GM15510 (cell line): ENCODE measurements around the gene PBXIP1.

Source experiments
- POLR2A ChIP-seq: IDR thresholded peaks from 3 replicates; pipeline ENCODE4 v1.6.1; 2011; ENCODE audit warnings: borderline replicate concordance; ENCODE audit not compliant: insufficient read length; ENCODE audit errors: extremely low read depth

The PBXIP1 gene

DNA sequence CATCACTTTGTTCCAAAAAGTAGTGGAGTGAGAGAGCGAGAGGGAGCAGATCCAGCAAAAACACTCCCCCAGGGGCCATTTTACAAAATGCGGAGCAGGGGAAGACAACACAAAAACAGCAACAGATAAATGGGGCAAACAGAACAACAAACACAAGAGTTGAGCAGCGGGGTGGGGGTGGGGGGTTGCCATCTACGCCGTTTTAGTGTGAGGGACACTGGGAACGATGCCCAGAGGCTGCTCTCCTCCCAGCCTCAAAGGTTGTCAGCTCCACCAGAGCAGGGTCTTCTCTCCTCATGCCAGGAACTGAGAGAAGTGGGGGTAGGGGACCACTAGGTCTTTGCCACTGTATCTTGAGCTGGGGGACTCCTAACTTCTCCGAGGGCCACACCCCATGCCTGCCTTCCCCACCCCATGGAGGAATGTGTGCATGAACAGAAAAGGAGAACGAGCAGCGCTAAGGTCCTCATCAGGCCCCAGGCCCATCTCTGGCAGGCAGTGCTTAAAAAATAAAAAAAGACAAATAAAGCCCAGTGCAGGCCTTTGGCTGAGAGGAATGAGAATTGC lies 1.3 kb upstream of the PBXIP1 start:
- no peak for TF ChIP-seq POLR2A

DNA sequence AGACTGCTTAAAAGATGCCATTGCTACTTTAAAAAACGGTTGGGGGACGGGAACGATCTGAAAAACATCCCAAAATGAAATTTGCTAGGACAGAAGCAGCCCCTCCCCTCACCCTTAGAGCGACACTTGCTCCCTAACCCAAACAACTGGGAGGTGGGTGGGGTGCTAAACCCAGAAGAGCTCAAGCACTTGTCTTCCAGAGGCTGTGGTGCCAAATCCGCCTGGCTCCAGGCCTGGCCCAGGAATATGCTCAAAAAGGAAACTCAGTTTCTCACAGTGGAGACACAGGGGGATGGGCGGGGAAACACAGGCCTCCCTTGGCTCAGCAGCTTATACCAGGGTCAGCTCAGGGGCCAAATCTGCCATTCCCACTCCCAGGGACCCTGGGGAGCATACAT lies 644 bp upstream of the PBXIP1 start:
- no peak for TF ChIP-seq POLR2A

- no peak for TF ChIP-seq POLR2A
Observed at GRCh38 chr1:154955039-154955717, 721 bp downstream of the PBXIP1 start.

DNA sequence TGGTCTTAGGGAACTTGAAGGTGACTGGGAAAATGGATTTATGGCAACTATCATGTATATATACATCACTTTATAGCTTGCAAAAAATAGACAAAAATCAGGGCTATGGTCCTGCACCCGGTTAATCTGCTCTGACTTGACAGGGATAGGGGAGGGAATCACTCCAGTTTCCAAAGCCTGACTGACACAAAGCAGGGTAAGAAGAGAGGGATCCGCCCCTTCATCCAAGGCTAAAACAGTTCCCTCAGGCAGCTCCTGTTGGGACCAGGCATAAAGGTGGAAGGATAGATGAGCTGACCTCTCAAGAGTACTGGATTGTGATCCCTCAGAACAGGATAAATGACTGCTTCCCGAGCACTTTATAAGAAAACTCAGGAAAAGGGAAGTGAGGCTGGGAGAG lies 1.4 kb downstream of the PBXIP1 start:
- TF ChIP-seq POLR2A: no peak

GRCh38 chr1:154953611-154954038 lies 2.3 kb downstream of the PBXIP1 start:
- no peak for TF ChIP-seq POLR2A

DNA sequence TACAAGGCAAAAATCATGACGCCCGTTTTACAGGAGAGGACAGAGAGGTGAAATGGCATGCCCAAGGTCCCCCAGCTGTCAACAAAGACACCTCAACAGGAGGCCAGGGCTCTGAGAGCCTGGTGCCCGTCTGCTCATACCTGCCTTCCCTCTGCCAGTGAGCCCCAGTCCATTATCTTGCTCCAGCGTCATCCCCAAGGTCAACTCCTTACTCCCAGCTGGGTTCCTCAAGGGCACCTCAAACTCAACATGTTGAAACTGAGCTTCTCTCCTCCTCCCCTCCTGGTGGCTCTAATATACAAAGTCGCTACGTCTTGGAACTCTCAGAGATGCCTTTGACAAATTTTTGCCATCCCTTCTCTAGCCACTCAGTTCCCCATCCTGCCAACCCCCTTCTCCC lies 3.2 kb downstream of the PBXIP1 start:
- TF ChIP-seq POLR2A: no peak

DNA sequence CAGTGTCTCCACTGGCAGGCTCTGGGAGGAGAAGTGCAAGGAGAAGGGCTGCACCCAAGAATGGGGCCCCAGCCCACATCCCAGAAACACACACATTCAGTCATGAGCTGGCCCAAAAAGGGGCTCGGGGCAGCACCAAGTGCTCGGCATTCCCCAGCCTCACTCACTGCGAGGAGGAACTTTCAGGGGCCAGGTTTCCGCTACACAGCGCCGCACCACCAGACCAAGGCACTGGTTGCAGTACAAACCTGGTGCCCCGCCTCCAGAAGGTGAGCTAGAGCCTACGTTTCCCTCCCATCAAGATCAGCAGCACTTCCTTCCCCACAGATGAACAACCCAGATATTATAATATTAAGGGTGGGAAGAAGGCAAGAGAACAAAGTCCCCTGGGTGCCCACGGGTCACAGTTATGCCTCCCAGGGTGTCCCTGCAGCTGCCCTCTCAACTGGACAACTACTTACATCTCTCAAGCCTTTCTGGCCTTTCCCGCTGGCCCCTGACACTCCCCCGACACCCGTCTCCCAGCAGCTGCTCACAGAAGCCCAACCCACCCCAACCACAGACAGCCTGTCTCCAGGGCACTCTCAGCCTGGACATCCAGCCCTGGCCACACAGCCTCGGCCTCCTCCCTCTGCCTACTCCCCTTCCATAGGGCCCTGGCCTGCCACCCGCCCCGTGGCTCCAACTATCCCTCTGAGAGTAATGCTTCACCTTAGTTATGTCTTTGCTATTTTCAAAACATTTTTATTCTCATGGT lies 3.8 kb downstream of the PBXIP1 start:
- TF ChIP-seq POLR2A: no peak

GRCh38 chr1:154948079-154948478 lies 7.8 kb downstream of the PBXIP1 start:
- no peak for TF ChIP-seq POLR2A

DNA sequence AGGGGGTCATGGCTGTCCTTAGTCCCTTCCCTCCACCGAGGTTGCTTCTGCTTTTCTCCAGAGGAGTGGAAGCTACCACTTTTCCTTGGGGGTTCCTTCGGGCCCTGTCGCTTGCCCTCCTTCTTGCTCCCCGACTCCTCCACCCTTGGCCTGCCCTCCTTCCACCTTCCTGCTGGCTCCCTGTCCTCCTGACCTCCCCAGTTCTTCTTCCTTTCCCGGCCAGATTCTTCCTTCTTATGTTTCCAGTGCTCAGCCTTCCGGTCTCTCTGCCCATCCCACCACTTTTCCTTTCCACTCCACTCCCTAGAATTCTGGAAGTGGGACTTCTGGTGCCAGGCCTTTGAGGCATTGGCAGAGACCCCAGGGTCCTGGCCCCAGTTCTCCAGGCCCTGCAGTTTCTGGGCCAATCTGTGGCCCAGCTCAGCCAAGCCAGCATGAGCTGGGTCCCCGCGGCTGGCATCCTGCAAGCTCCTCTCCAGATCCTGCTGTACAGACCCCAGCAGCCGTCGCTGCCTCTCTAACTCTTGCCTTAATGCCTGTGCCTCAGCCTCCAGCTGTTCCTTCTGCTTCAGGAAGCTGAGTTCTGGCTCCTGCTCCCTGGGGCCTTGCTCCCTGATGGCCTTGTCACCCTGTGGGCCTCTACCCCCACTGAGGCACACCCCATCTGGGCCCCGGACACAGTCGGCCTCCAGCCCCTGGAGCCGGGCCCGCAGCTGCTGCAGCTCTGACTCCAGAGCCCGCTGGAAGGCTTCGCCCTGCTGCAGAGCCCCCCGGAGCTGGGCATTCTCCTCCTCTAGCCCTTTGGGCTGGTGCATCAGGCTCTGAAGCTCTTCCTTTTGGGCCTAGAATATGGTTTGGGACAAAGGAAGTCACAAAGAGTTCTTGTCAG lies 9.7 kb downstream of the PBXIP1 start:
- no peak for TF ChIP-seq POLR2A

DNA sequence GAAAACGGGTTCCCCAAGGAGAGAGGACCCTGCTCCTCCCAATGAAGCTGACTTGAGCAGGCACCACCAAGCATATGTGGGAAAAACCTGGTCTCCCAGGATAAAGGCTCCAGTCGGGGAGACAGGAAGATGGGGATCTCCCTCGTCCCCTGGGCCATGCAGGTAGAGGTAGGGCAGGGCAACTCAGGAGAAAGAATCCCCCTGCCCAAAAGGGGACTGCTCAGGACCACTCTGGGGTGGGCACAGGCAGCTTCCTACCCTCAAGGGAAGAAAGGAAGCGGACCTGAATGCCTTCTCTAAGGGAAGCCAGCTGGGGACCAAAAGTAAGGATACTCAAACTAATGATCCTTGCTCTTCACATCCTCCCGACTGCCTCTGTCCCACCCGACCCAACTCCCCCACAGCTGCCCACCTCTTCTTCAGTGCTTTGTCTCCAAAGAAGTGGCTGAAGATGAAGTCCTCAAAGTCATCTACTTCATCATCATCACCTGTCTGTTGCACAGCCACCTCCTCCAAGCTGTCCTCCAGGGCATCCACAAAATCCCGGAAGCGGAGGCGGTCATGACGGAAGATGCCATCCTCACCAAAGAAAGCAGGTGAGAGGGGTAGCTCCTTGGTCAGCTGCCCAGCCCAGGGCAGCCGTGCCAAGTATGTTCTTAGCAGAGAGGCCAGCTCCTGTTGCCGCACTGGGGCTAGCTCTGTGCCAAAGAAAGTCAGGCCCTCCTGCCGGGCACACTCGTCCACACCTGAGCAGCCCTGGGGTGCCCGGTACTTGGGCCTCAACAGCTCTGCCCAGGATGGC lies 10.5 kb downstream of the PBXIP1 start:
- no peak for TF ChIP-seq POLR2A

DNA sequence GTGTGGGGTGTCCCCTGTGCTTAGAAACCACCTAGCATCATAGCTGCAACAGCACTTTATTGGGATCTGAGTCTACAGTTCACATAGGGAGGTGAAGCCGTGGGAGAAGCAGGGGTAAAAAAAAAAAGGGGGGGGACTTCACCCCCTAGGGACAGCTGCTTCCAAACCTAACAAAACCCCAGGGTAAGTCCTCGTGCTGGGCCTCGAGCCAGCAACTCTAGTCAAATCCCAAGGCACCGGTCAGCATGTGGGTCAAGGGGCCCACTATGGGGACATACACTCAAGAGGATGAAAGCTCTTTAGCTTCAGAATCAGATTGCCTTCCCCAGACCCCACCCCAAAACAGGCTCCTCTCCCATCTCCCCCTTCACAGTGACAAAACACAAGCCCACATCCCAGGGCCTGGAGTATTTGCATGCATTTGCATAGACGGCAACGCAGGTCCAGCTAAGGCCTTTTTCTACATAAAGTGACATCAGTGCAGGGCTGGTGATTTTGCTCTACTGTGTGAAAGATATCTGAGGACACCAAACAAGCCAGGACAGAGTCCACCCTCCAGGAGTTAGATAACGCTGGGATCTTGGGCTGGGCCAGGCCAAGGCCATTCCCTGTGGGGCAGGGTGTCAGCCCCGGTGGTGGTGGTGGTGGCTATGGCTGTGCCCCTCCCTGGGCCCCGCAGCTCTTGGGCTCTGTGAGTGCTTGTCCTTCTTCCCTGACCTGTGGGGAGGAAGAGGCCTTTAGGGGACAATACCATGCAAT lies 11.3 kb downstream of the PBXIP1 start:
- no peak for TF ChIP-seq POLR2A

DNA sequence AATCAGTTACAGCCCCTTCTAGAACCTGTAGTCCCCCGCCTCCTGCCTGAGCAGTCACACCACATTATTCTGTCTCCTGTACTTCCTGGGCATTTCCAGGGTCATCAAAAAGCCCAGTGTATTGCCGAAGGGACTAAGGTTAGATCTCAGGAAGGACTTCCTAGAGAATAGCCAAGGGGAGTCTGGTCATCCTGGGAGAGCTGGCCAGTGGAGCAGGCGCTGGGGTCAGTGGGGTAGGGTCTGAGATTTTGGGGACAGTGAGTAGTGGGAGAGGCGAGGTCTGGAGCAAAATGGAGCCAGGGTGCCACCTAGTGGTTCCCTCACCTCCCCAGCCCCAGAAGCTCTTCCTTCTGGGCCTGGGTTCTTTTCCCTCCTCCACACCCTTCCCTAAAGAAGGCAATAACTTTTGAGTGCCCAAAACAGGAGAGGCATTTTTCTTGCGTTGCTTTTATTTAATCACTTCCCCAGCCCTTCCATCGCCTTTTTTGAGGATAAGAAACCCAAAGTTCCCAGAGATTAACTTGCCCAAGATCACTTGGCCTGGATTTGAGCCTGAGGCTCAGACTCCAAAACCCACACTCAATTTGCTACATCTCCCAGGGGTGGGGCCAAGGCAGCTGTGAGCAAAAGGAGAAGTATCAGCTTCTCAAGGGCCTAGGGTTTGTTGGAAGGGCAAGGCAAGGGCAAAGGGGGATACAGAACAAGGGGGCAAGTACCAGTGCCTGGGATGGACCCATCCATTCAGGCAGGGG lies 12.1 kb downstream of the PBXIP1 start:
- no peak for TF ChIP-seq POLR2A
